ENCODE results near the gene SHROOM3.

- no peak for TF ChIP-seq CTCF (IDR thresholded peaks at IDR 0.05; ENCODE audit: insufficient read depth, low read length, poor library complexity, severe bottlenecking)
- no peak for TF ChIP-seq EZH2phosphoT487 (conservative IDR thresholded peaks at IDR 0.05; ENCODE audit: low read length)
Measured at GRCh38 chr4:76554630-76555029, 119.6 kb downstream of the SHROOM3 start.
